CD4-positive, alpha-beta T cell treated with Interleukin-15 for 1 hour (primary cell): Measurements from ENCODE around the gene ADRB1.
A peak's percentile ranks its signal among the peaks of the same experiment; 100 is the strongest.

Source experiments
- DNase-seq: peaks from one replicate; pipeline ENCODE4 v3.0.0-alpha.2; 2020

The ADRB1 gene

GRCh38 chr10:114058297-114058696 is 14.6 kb downstream of the ADRB1 start:
- no peak for DNase-seq

- DNase-seq: no peak
Measured at GRCh38 chr10:114059561-114059960, 15.9 kb downstream of the ADRB1 start.

GRCh38 chr10:114060456-114060855 is 16.8 kb downstream of the ADRB1 start:
- no peak for DNase-seq

- DNase-seq: no peak
Measured at GRCh38 chr10:114061148-114061547, 17.5 kb downstream of the ADRB1 start.

GRCh38 chr10:114061789-114062188 is 18.1 kb downstream of the ADRB1 start:
- DNase-seq: peak; percentile 27

GRCh38 chr10:114064151-114065048 is 20.7 kb downstream of the ADRB1 start:
- DNase-seq: no peak

GRCh38 chr10:114065049-114065435 is 21.4 kb downstream of the ADRB1 start:
- DNase-seq: no peak

- no peak for DNase-seq
Measured at GRCh38 chr10:114068054-114068707, 24.5 kb downstream of the ADRB1 start.

GRCh38 chr10:114070710-114071109 is 27.0 kb downstream of the ADRB1 start:
- DNase-seq: no peak

- no peak for DNase-seq
Measured at GRCh38 chr10:114071178-114071577, 27.5 kb downstream of the ADRB1 start.

- DNase-seq: no peak
Measured at GRCh38 chr10:114073395-114074186, 29.9 kb downstream of the ADRB1 start.

GRCh38 chr10:114075093-114075492 is 31.4 kb downstream of the ADRB1 start:
- no peak for DNase-seq

GRCh38 chr10:114077347-114077746 is 33.7 kb downstream of the ADRB1 start:
- no peak for DNase-seq

GRCh38 chr10:114077815-114078219 is 34.2 kb downstream of the ADRB1 start:
- DNase-seq: no peak

- DNase-seq: no peak
Measured at GRCh38 chr10:114078346-114078745, 34.7 kb downstream of the ADRB1 start.

GRCh38 chr10:114079421-114079820 is 35.8 kb downstream of the ADRB1 start:
- DNase-seq: no peak

GRCh38 chr10:114081911-114082583 is 38.4 kb downstream of the ADRB1 start:
- DNase-seq: no peak

- DNase-seq: no peak
Measured at GRCh38 chr10:114083040-114083439, 39.4 kb downstream of the ADRB1 start.

GRCh38 chr10:114084215-114084614 is 40.5 kb downstream of the ADRB1 start:
- no peak for DNase-seq

- no peak for DNase-seq
Measured at GRCh38 chr10:114087255-114087654, 43.6 kb downstream of the ADRB1 start.

GRCh38 chr10:114087655-114088054 is 44.0 kb downstream of the ADRB1 start:
- no peak for DNase-seq

- DNase-seq: no peak
Measured at GRCh38 chr10:114094795-114095194, 51.1 kb downstream of the ADRB1 start.
